ENCODE results near the gene CHAMP1.

DNA sequence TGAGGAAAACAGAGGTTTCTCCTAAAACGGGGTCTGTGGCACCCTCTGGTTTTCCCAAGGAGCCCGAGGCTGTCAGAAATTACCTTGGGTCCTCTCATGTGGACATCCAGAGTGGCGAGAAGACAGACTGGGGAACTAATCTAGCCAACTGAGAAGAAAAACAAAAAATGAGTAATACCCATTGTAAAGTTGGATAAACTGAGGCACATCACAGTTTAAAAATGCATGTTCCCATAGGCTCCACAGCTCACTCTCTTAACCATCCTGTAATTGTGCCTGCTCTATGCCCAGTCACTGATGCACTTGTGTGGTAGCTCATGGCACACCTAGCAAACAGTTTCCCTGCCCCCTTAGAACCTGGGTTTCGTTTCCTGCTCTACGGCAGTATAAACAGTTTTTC is 48.1 kb upstream of the CHAMP1 start:
- no peak for TF ChIP-seq ZFX (IDR thresholded peaks at IDR 0.05)
- TF ChIP-seq, protein P1, sequence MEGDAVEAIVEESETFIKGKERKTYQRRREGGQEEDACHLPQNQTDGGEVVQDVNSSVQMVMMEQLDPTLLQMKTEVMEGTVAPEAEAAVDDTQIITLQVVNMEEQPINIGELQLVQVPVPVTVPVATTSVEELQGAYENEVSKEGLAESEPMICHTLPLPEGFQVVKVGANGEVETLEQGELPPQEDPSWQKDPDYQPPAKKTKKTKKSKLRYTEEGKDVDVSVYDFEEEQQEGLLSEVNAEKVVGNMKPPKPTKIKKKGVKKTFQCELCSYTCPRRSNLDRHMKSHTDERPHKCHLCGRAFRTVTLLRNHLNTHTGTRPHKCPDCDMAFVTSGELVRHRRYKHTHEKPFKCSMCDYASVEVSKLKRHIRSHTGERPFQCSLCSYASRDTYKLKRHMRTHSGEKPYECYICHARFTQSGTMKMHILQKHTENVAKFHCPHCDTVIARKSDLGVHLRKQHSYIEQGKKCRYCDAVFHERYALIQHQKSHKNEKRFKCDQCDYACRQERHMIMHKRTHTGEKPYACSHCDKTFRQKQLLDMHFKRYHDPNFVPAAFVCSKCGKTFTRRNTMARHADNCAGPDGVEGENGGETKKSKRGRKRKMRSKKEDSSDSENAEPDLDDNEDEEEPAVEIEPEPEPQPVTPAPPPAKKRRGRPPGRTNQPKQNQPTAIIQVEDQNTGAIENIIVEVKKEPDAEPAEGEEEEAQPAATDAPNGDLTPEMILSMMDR (conservative IDR thresholded peaks at IDR 0.05): no peak

Measured in C4-2B (cell line).